HG03064 (cell line): ENCODE measurements around the gene ATP6V0D1.

Experiments used
- ATAC-seq: cut with Tn5 transposase; IDR thresholded peaks from one replicate; pipeline ENCODE4 v1.9.1; 2021; ENCODE audit warnings: low read depth; ENCODE audit not compliant: unreplicated experiment

Gene ATP6V0D1

GRCh38 chr16:67395458-67396158 lies 85.3 kb downstream of the ATP6V0D1 start:
- no peak for ATAC-seq

- no peak for ATAC-seq
These were observed 85.9 kb downstream of the ATP6V0D1 start for GRCh38 chr16:67395105-67395457.

- ATAC-seq, result no peak
These were observed 86.5 kb downstream of the ATP6V0D1 start for GRCh38 chr16:67394155-67395104.

GRCh38 chr16:67393788-67394154 lies 87.2 kb downstream of the ATP6V0D1 start:
- ATAC-seq, result no peak

- no peak for ATAC-seq
These were observed 87.7 kb downstream of the ATP6V0D1 start, which contains the start of gene TPPP3 for GRCh38 chr16:67393111-67393787. TSS of gene TPPP3 (minus strand) at chr16:67393498. CDS start at chr16:67391111, 2,387 bp downstream.

- ATAC-seq, result no peak
These were observed 88.5 kb downstream of the ATP6V0D1 start for GRCh38 chr16:67392301-67393059.

- ATAC-seq, result no peak
These were observed 89.3 kb downstream of the ATP6V0D1 start for GRCh38 chr16:67391424-67392300.

- ATAC-seq, result no peak
These were observed 90.0 kb downstream of the ATP6V0D1 start for GRCh38 chr16:67390816-67391423.

- ATAC-seq, result no peak
These were observed 90.8 kb downstream of the ATP6V0D1 start for GRCh38 chr16:67389911-67390815.

GRCh38 chr16:67388591-67388990 lies 92.4 kb downstream of the ATP6V0D1 start:
- no peak for ATAC-seq

GRCh38 chr16:67388191-67388590 lies 92.8 kb downstream of the ATP6V0D1 start:
- ATAC-seq, result no peak
